Stimulated activated CD8-positive, alpha-beta memory T cell treated with anti-CD3 and anti-CD28 coated beads, Interleukin-7, amount 100 ng/mL, for 4 hours (primary cell): ENCODE data around the gene EIF2A.
"Not testable (repeated sequence)": the region's sequence is repeated elsewhere in the genome, so short reads cannot be mapped to it uniquely, and the experiment has no call there.

ENCODE experiments used
- DNase-seq, 2 donors: peaks; one replicate each; pipeline ENCODE4 v3.0.0-alpha.2; 2020; ENCODE audit warnings: low read depth in 2 of 2

Gene EIF2A

DNA sequence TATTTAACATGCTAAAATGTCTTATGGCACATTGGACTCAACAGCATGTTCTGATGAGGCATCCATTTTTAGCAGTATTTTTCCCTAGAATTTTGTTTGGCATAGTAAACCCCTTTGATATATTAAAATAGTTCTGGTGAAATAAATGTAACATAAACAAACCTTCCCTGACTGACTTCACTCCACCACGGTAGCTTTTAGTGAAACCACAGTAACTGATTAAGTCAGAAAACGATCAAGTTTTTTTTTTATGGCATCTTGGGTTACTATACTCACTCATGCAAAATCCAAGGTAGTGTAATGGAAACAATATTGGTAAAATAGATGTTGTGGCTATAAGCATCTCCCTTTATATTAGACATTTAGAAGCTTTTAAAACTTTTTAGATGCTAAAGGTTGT lies 3.1 kb upstream of the EIF2A start:
- no peak for DNase-seq

DNA sequence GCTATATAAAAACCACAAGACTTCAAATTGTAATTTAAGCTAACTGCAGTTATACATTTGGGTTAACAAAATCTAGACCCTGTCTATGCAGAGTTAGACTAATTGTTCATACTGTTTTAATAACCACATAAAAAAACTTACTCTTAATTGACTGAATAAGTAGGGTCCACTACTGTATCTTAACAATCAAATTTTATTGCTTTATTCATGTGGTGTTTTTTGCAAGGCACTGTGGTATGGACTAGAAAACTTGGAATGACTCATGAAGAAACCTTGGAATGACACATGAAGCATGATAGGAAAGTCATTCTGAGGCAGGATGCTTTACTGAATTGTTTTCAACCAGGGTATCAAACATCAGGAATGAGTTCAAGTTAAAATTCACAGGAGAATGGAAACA lies 2.5 kb upstream of the EIF2A start:
- no peak for DNase-seq

DNA sequence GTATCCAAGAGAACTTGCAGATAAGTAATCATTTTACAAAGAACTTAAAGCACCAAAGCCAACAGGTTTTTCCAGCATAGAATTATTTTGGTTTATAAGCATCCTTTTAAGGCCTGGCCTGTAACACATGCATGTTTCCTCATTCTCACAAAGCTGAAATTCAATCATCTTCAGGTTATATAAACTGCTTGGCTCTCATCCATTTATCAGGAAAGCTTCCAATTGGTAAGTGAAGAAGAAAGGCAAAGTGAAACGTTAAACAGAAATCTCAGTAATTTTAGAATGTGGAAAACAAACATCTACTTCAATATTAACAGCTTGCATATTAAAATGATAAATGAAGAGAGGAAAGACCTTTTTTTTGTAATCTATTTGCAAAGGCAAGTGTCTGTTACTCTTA lies 1.9 kb upstream of the EIF2A start:
- no peak for DNase-seq

DNA sequence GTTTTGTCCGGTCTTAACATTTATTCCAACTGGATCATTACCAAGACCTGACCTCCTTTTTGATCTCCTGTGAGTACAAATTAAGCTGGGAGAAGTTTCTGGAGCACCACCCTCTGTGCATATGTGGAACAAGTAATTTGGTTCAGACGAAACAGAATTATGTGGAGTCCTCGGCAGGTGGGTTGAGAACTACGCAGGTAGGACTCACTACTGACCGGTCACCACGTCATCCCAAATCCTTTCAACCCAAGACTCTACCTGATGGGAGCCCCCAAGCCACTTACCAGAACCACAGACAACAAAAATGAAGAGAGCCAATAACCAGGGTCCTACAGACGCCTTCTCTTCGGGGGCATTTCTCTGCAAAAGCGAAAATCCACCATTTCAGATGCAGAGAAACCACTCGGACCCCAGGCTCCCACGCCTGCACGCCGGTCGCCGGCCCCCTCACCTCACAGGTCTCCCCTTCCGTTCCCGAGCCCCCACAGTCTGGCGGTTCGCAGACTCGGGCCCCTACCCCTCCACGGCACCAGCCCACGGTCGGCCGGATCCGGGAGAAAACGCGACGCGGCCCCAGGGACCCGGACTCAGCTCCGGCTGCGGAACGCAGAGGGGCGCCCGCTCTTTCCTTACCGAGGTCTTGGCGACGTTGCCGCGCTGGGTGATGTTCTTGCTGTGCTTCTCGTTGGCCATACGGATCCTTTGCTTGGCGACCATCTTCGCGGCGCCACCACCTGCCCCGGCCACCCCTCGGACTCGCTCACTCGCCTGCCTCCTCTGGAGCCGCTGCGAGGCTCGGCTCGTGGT lies 965 bp upstream of the EIF2A start:
- DNase-seq = peak; percentile 5 to 41

DNA sequence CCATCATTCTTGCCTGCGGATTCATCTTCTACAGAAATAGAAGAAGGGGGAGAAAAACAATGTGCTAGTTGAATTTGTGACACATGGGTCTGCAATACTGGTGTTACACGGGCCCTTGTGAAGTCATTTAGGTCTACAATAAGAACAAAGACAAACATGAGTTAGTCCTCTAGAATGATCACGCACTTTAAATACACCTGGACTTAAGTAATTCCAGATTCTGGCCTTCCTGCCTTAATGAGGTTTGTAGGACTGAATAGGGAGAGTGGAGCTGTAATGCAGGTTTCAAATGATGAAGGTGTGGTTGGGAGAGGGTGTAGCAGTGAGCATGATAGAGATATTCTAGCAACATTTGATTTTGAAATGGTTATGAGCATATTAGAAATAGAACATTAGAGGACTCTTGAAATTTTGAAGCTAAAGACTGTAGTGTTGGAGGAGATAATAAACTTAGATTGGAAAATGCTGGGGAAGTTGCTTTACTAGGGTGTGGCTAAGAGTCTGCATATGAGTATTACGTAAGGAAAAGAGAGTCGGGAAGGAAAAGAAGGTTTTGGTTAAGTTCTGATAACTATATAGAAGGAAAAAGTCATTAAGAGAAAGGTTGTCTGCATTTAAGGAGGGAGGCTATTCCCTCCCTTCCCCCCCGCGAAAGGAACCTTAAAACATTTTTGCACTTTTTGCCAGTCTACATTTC lies 606 bp downstream of the EIF2A start:
- DNase-seq = no peak

DNA sequence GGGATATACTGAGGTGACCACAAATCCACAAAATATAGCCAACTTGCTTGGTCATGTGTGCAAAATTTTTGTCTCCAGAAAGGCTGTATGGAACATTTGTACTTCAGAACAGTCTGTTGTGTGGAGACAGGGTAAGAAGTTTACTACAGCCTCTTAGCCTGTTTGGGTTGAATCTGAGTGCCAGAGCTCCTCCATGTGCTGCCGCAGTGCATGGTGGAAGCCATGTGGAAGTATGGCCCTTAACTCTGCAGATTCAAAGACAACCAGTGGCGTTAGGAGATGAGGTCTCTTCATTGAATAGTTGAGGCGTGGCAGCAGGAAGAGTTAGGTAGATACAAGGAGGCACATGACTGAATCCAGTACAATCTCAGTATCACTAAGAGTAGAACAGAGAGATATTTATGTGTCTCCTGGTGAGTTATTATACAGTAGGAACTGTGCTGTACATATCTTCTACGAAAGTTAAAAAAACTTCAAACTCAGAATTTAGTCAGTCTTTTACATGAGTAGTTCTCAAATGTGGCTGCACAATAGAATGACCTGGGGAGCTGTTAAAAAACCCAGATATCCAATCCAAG lies 9.4 kb downstream of the EIF2A start:
- no peak for DNase-seq

DNA sequence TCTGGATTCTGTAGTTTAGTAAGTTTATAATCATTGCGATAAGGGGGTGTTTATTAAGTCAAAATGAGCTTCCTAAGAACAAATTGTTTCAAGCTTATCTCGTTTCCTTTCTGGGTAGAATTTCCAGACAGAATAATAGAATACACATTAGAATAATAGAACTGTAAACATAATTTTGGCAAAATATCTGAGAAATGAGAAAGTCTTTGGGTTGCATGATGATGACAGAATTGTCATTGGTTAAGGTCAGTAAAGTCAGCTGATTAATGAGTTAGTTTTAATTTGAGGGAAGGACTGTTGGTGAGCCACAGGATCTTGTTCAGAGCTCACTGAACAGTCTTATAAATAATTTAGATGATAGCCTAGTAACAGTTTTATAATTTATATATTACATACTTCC lies 10.2 kb downstream of the EIF2A start:
- DNase-seq = no peak

DNA sequence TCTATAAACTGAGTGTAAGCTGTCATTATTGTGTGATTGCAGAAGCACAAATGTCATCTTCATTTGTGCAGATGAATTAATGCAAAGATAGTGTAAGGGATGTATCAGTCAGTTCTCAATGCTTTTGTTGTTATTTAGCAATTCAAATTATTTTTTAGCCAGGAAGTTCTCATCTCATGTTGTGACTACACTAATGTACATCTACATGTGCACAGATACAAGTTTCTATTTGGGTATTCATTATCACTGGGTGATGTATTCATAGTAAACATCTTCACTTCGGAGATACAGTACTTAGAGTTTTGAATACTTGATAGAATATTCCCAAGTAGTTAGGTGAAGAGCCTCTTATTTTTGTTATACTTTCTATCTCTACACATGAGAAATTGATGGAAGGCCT lies 11.1 kb downstream of the EIF2A start:
- no peak for DNase-seq

DNA sequence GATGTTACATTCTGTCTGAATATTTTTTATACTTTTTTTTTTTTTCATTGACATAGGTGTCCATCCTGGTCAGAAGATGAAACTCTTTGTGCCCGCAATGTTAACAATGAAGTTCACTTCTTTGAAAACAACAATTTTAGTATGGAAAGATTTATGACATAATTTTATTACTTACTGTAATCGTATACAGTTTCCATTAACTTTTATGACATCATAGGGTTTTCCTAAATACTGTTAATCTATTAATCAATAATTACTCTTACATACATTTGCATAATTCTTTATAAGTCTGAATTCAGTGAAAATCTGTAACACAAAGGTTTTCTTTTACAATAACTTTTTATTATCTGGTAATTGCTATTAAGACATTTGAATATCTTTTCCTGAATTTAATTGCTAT lies 17.7 kb downstream of the EIF2A start:
- DNase-seq = no peak

DNA sequence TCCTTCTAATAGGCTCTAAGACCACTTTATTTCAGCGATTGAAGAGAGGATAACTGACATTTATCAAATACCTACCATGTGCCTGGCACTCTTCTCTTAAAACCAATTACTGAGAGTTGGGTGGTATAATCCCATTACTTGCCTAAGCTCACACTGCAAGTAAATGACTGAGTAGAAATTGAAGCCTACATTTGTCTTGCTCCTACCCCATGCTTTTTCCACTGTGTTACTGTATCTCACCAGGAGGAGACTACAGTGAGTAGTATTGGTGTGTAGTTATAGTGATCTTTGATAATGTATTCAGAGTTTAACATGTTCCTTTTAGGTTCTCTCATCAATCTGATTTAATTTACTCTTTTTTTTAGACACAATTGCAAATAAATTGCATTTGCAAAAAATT lies 20.7 kb downstream of the EIF2A start:
- DNase-seq = no peak

DNA sequence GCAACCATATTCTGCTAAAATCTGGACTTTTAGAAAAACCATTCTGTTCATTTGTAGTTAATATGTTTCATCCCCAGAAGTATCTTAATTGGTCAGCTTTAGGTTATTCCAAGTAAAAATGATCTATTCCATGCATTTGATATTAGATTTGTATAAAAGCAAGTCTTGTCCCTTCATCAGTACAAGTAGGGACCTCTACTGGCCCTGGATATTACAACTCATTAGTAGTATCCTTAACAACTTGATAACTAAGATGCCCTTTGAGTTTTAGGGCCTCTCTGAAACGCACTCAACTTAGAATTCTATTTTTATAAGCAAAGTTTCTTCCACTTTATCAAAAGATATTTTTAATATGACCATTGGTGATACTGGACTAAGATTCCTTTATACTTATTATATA lies 31.3 kb downstream of the EIF2A start:
- no peak for DNase-seq

DNA sequence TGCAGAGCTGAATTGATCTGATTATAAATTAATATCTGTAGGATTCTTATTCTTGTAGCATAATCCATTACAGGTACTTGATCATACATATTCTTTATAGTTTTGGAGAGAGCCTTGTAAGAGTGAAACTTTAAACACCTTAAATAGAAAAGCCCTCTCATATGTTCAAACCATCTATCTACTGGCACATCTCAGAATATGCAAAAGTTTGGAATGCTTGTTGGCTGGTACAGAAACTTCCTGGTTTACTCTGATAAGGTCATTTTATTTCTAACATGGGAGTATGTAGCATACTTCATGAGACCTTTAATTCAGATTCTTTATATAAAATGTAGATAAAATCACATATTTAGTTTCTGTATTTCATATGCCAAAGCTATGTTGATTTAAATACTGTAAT lies 34.6 kb downstream of the EIF2A start:
- DNase-seq = no peak

DNA sequence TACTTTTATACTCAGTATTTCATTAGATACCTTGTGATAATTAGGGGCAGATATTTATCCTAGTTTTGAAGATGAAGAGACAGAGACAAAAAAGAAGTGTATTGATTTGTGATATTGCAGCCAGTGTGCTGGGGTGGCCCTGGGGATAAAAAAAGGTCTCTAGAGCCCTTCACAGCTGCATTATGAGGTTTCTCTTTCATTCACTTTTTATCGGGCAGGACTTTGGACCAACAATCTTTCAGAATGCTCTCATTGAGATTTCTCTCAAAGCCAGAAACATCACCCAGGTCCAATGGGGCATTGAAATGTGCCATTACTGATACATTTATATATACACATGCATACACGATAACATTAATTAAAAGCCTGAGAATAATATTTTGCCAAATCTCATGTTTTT lies 36.0 kb downstream of the EIF2A start:
- no peak for DNase-seq

DNA sequence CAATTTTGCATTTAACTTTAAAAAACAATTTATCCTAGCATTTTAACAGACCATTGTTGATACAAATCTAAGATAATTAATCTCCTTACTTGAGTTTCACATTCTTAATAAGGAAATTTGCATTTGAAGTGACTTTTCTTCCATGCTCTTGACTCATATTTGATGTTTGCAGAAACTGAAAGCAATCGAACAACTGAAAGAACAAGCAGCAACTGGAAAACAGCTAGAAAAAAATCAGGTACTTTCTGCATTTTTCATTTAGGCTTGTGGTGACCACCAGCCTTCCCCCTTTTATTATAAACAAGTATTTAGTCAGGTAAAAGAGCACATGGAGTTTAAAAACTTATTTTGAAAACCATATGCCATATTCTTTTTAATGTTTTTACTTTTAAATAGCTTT lies 36.4 kb downstream of the EIF2A start:
- DNase-seq = no peak

DNA sequence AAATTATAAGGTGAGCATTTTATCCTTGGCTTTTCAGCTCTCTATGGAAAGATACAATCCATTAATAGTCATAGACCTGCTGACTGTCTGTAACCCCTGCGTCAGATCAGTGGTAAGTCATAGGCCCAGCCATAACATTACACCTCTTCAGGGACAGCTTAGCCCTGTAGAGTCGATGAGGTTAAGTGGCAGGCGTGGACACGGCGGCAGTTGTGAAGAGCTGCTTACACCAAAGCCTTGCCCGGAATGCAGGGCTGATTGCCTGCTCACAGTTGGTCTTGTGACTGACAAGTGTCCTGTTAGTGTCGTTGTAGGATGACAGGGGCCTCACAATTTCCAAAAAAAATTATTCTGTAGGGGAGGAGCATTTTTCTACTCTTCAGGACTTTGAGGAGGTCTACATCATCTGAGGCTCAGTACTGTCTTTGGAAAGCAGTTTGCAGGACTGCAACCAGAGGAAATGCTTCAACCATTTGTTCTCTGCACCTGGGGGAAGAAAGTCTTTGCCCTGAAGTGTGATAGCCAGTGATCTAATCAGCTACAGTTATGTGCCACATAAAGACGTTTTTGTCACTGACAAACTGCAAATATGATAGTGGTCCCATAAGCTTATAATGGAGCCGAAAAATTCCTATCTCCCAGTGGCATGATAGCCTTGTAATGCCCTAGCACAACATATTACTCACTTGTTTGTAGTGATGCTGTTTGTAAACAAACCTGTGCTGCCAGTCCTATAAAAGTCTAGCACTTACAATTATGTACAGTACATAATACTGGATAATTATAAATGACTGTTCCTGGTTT lies 41.6 kb downstream of the EIF2A start:
- DNase-seq = no peak

DNA sequence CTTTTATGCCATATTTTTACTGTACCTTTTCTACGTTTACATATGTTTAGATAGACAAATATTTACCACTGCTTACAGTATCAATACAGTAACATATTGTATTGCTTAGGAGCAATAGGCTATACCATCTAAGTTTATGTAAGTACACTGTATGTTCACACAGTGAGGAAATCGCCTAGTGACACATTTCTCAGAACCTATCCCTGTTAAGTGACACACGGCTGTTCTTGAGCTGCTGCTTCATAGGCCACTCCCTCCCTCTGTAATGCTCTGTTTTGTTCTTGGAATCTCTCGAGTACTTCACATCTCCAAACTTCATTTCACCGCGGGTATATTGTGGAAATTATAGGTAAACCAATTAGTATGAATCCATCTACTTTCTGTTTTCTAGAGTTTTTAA lies 43.2 kb downstream of the EIF2A start:
- no peak for DNase-seq

DNA sequence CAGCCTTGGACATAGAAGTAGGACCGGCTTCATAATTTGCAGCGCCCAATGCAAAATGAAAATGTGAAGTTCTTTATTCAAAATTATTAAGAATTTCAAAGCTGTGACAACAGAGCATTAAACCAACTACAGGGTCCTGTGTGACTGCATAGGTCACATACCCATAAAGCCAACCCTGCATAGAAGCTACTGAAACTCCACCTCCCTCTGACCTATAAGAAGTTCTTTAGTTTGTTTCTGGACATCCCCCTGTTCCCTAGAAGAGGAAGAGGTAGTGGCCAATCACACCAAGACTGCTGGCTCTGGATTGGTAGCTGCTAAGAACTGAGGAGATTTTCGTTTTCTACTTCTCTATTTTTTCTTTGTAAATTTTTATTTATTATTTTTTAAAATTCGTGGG lies 47.6 kb downstream of the EIF2A start:
- DNase-seq = no peak

DNA sequence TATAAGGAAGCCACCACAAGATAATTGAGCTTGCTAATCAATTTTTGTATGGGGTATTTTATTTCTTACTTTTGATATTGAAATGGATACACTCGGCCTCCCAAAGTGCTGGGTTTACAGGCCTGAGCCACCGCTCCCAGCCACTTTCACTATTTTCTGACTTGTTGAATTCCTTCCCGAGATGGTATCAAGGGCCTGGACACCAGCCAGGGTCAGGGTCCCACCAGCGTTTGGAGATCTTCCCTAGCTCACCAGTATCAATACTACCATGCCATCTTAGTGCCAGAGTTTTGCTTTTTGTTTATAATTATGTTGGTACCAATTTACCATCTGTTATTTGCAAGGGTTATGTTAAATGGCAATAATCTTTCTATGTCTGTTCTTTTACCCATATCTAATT lies 51.1 kb downstream of the EIF2A start:
- DNase-seq = no peak

DNA sequence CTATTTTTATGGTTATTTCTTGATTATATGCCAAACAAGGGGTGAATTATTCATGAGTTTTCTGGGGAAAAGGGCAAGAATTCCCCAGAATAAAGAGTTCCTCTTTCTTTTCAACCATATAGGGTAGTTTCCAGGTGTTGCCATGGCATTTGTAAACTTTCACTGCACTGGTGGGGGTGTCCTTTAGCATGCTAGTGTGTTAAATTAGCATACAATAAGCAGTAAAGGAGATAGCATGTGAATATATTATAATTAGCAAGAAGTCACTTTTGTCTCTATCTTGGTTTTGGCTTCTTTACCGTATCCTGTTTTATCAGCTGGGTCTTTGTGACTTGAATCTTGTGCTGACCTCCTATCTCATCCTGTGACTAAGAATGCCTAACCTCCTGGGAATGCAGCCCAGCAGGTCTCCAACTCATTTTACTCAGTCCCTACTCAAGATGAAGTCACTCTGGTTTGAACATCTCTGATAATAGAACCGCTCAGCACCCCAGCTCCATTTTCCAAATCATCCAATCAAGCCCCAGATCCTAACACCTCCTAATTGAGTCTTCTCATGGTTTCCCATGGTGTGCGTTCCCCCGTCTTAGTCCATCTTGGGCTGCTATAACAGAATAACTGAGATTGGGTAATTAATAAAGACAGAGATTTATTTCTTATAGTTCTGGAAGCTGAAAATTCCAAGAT lies 53.2 kb downstream of the EIF2A start:
- no peak for DNase-seq

DNA sequence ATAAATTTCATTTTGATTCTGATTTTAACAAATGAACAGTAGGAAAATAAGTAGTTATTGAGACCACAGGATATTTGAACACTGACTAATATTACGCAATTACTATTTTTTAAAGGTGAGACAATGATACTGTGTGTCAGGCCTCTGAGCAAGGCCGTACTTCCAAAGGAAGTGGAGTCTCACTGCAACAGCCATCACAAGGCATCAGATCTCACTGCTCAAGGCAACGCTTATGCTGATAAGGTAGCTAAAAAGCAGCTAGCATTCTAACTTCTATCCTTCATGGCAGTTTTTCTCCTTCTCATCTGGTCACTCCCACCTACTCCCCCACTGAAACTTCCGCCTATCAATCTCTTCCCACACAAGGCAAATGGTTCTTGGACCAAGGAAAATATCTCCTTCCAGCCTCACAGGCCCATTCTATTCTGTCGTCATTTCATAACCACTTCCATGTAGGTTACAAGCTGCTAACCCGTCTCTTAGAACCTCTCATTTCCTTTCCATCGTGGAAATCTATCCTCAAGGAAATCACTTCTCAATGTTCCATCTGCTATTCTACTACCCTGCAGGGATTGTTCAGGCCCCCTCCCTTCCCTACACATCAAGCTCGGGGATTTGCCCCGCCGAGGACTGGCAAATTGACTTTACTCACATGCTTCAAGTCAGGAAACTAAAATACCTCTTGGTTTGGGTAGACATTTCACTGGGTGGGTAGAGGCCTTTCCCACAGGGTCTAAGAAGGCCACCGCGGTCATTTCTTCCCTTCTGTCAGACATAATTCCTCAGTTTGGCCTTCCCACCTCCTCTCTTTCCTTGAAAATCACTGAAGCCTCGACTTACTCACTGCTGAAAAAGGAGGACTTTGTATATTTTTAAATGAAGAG lies 54.3 kb downstream of the EIF2A start:
- not testable (repeated sequence) for DNase-seq
